GM23338 (cell line): ENCODE data around the gene AK4. TPM values are rescaled to one million over a fixed set of nuclear protein-coding genes. Genes with fewer than 3 reads are reported as not detected.

Experiments
- ATAC-seq: fragments of 200-7000 bp; cut with Tn5 transposase; 3 replicates; pipeline ENCODE4 v1.9.1; 2020
- DNase-seq: peaks from one replicate; pipeline ENCODE4 v3.0.0-alpha.2; 2015; ENCODE audit warnings: low spot score
- H2AFZ ChIP-seq: fragments of 200-600 bp; sonication (generic); 2 replicates; pipeline ENCODE4 v1.8.0; 2016; ENCODE audit warnings: antibody characterized with exemption, mild to moderate bottlenecking, moderate library complexity
- H3F3A ChIP-seq: fragments of 200-600 bp; sonication (generic); replicated peaks from 2 replicates; pipeline ENCODE4 v1.8.0; 2017; ENCODE audit warnings: antibody characterized with exemption, mixed run types, low read depth
- H3K27ac ChIP-seq: fragments of 200-600 bp; sonication (generic); 2 replicates; pipeline ENCODE4 v1.6.1; 2016; ENCODE audit warnings: low read depth
- H3K27me3 ChIP-seq: fragments of 200-600 bp; sonication (generic); 2 replicates; pipeline ENCODE4 v1.8.0; 2016; ENCODE audit warnings: mild to moderate bottlenecking, mixed run types, moderate library complexity; ENCODE audit not compliant: insufficient read depth
- H3K36me3 ChIP-seq: fragments of 200-600 bp; sonication (generic); 2 replicates; pipeline ENCODE4 v1.8.0; 2016; ENCODE audit warnings: mild to moderate bottlenecking; ENCODE audit not compliant: insufficient read depth
- H3K4me1 ChIP-seq: fragments of 200-600 bp; sonication (generic); 2 replicates; pipeline ENCODE4 v1.8.0; 2016; ENCODE audit warnings: mild to moderate bottlenecking, moderate library complexity; ENCODE audit not compliant: insufficient read depth
- H3K4me2 ChIP-seq: fragments of 200-600 bp; sonication (generic); 2 replicates; pipeline ENCODE4 v1.7.1; 2017; ENCODE audit warnings: mixed run types
- H3K4me3 ChIP-seq: fragments of 200-600 bp; sonication (generic); 2 replicates; pipeline ENCODE4 v1.6.1; 2016; ENCODE audit warnings: mixed run types
- H3K79me2 ChIP-seq: fragments of 200-600 bp; sonication (generic); replicated peaks from 2 replicates; pipeline ENCODE4 v1.8.0; 2017; ENCODE audit warnings: mild to moderate bottlenecking; ENCODE audit not compliant: insufficient read depth
- H3K9me2 ChIP-seq: fragments of 200-600 bp; sonication (generic); 2 replicates; pipeline ENCODE4 v1.8.0; 2017; ENCODE audit not compliant: insufficient read depth
- H4K20me1 ChIP-seq: fragments of 200-600 bp; sonication (generic); replicated peaks from 2 replicates; pipeline ENCODE4 v1.8.0; 2017; ENCODE audit warnings: mild to moderate bottlenecking; ENCODE audit not compliant: insufficient read depth
- H3K27ac Mint-ChIP-seq: 2 replicates; pipeline ENCODE4 v1.8.0; 2020; ENCODE audit warnings: inconsistent platforms, mild to moderate bottlenecking, moderate library complexity, mixed read lengths
- H3K27me3 Mint-ChIP-seq: 3 replicates; pipeline ENCODE4 v1.8.0; 2022; ENCODE audit warnings: low read depth, mild to moderate bottlenecking, moderate library complexity, mixed read lengths, inconsistent platforms; ENCODE audit not compliant: insufficient read depth, poor library complexity
- H3K36me3 Mint-ChIP-seq: 3 replicates; pipeline ENCODE4 v1.8.0; 2021; ENCODE audit warnings: low read depth, mild to moderate bottlenecking, inconsistent platforms, moderate library complexity, mixed read lengths
- H3K4me1 Mint-ChIP-seq: 3 replicates; pipeline ENCODE4 v1.8.0; 2020; ENCODE audit warnings: mild to moderate bottlenecking, inconsistent platforms, mixed read lengths
- H3K4me3 Mint-ChIP-seq: 3 replicates; pipeline ENCODE4 v1.8.0; 2021; ENCODE audit warnings: moderate library complexity, mild to moderate bottlenecking, inconsistent platforms, mixed read lengths
- H3K9me3 Mint-ChIP-seq: 3 replicates; pipeline ENCODE4 v1.8.0; 2020; ENCODE audit warnings: moderate library complexity, mild to moderate bottlenecking, inconsistent platforms, mixed read lengths
- JUNB ChIP-seq: IDR thresholded peaks from one replicate; pipeline ENCODE4 v1.6.1; 2016; ENCODE audit warnings: antibody characterized with exemption; ENCODE audit not compliant: unreplicated experiment
- POLR2AphosphoS5 ChIP-seq: IDR thresholded peaks from 2 replicates; pipeline ENCODE4 v1.6.1; 2016; ENCODE audit warnings: antibody characterized with exemption, low read depth
- REST ChIP-seq: IDR thresholded peaks from one replicate; pipeline ENCODE4 v1.6.1; 2018; ENCODE audit warnings: antibody characterized with exemption; ENCODE audit not compliant: unreplicated experiment
- ZNF462 ChIP-seq: fragments of 250-450 bp; sonication (Bioruptor Pico); IDR thresholded peaks from 2 replicates; pipeline ENCODE4 v1.5.0; 2020; ENCODE audit warnings: mild to moderate bottlenecking, moderate library complexity
- polyA plus RNA-seq: library from polyadenylated mRNA; unstranded; fragments of >200 nt; fragmentation: Nextera tagmentation; extraction: Ambion mirVana; gene quantifications from 2 replicates; pipeline ENCODE4 v1.2.1, GENCODE V29; 2016
- total RNA-seq: library from RNA; depleted of rRNA; stranded (reverse); fragments of >200 nt; shearing (Covaris generic); gene quantifications from 2 replicates; pipeline ENCODE4 v1.2.3, GENCODE V29; 2014

Gene AK4
- total and polyA plus RNA-seq, 2 experiments from 2014 or later = 123 to 127 TPM

- H3K27me3 Mint-ChIP-seq = peaks cover 6% of the 10 kb centered on the region
- H3K4me2 ChIP-seq = no peak overlapping the region
- no peak overlapping the region for H3K27ac Mint-ChIP-seq
- ATAC-seq (no peak), DNase-seq (no peak)
- peaks cover 20% of the 10 kb centered on the region for H3K4me1 ChIP-seq
- no peaks in the 10 kb centered on the region for H3K9me3 Mint-ChIP-seq
- H3K36me3 ChIP-seq = no peaks in the 10 kb centered on the region
- H3K9me2 ChIP-seq = no peaks in the 10 kb centered on the region
- peaks cover 24% of the 10 kb centered on the region for H3K27me3 ChIP-seq
- no peak overlapping the region for H3K4me3 Mint-ChIP-seq
- H4K20me1 ChIP-seq = no peaks in the 10 kb centered on the region
- TF ChIP-seq ZNF462 (CRISPR knock-in tag) (no peak), POLR2AphosphoS5 (no peak), JUNB (no peak), REST (no peak)
- no peak overlapping the region for H3K4me3 ChIP-seq
- H2AFZ ChIP-seq = no peak overlapping the region
- H3K36me3 Mint-ChIP-seq = no peaks in the 10 kb centered on the region
- no peaks in the 10 kb centered on the region for H3K79me2 ChIP-seq
- no peak overlapping the region for H3K27ac ChIP-seq
- H3K4me1 Mint-ChIP-seq = peaks cover 29% of the 10 kb centered on the region
- H3F3A ChIP-seq = no peaks in the 10 kb centered on the region
Observed at GRCh38 chr1:65267271-65267670, 119.3 kb downstream of the AK4 start.
